GM18508 (cell line): ENCODE results near the gene MVB12A.

Experiments used
- ATAC-seq: cut with Tn5 transposase; IDR thresholded peaks from one replicate; pipeline ENCODE4 v1.9.1; 2021; ENCODE audit warnings: moderate number of reproducible peaks; ENCODE audit not compliant: insufficient read depth, unreplicated experiment

The MVB12A gene

DNA sequence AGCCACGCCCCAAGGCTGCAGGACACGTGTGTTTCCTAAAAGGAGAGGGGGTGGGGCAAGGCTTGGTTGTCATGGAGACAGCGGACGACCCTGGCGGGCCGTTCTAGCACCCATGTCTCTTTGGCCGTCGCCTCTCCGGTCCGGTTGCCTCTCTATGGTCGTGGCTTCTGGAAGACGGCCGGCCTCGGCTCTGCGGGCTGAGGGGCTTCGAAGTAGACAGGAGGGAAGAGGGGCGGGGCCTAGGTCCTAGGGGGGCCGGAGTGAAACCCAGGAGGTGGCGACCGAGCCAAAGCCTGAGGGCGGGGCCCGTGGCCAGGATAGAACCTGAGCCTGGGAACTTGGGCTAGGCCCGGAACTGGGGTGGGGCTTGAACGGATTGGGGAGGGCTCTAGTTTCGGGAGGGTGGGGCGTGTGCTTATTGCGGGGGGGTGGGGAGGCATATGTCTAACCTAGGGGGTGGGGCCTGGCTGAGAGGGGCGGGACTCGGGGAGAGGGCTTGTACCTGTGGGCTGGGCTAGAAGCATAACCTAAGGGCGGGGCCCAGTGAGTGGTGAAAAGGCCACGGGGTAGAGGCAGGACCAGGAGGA is 49.7 kb downstream of the MVB12A start:
- ATAC-seq: peak; percentile 27

- ATAC-seq: peak; percentile 38
Measured at GRCh38 chr19:17470068-17470841, 50.4 kb downstream of the MVB12A start, which contains the start of gene SLC27A1. SLC27A1 (plus strand) TSS chr19:17470524; CDS start chr19:17470541, 17 bp downstream.

DNA sequence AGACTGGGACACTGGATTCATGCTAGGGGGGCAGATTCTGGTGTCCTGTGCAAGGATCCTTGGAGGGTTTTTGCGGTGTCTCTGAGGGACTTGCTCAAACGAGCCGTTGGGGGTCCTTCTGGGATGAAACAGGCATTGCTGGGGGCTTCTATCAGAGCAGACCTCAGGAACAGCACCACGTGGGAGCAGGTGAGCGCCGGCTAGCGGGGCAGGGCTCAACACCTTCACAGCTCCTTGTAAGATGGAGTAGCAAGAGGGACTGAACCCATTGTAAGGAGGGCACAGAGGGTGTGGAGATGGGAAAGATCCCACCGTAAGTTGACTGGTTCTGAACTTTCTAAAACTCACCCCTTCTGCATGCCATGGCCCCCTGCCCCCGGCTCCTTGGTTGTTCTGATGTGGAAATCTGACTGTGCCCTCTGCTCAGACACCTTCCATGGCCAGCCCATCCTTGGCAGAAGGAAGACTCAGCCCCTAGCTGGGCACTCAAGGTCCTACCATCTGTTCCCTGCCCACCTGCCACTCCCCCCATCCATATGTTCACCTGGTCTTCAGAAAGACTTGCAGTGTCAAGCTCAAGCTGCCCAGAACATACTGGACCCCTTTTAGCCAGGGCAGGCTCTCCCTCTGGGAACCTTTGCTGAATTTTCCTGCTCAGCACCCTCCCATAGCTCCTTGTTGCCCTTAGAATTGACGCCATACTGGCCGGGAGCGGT is 51.7 kb downstream of the MVB12A start:
- no peak for ATAC-seq

DNA sequence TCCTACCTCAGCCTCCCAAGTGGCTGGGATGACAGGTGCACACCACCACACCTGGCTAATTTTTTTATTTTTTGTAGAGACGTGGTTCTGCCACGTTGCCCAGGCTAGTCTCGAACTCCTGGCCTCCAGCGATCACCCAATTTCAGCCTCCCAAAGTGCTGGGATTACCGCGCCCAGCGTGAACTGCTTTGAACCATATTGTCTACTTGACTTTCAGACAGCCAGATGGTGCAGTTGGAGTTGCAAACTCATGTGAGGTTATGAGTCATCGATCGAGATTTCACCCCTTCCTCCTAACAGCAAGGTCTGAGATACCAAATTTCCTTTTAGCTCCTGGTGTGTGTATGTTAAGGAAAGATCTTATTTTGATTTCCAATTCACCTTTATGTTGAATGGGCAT is 53.2 kb downstream of the MVB12A start:
- ATAC-seq: no peak
